ENCODE data around the gene EIF2AK2. TPM values are rescaled to one million over a fixed set of nuclear protein-coding genes. Genes with fewer than 3 reads are reported as not detected.
A peak's percentile ranks its signal among the peaks of the same experiment; 100 is the strongest.

EIF2AK2 gene
- total RNA-seq, 1 experiment from 2014 or later: 41.7 TPM

DNA sequence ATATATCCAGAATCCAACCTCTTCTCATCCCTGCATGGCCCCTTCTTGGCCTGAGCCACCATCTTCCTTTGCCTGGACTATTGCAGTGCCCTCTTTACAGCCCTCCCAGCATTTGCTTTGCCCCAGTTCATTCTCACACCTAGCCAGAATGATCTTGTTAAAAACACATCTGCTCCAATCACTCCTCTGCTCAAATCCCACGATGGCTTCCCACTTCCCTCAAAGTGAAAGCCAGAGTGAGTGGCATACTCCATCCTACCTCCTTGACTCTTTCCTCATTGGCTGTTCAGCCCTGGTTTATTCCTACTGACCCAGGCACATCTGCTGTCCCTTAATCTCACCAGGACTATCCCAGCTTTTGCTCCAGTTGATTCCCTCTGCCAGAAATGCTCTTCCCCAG is 17.0 kb upstream of the EIF2AK2 start:
- H3K9me3 ChIP-seq: no peaks in the 10 kb centered on the region
- POLR2A ChIA-PET: no interaction called here
- no peak overlapping the region for H3K27ac Mint-ChIP-seq (ENCODE audit: unreplicated experiment)
- intact Hi-C loops (cut with micrococcal nuclease; ENCODE audit: unreplicated experiment): no loop called here
- H3K9me3 Mint-ChIP-seq (ENCODE audit: unreplicated experiment): peaks cover 11% of the 10 kb centered on the region
- CTCF ChIA-PET: no interaction called here
- H3K36me3 ChIP-seq (ENCODE audit: control insufficient read depth, insufficient read depth, low read length): no peaks in the 10 kb centered on the region
- no TSS peak for BruUV-seq (replicated peaks)
- no peaks in the 10 kb centered on the region for H3K4me1 Mint-ChIP-seq (ENCODE audit: low read depth, unreplicated experiment)
- peaks cover 16% of the 10 kb centered on the region; the same call in 1 of the 2 replicates for H3K4me1 ChIP-seq
- DNase-seq: no peak
- no peak overlapping the region for H3K4me3 ChIP-seq (ENCODE audit: low read depth, low read length)
- TF ChIP-seq, protein P1, sequence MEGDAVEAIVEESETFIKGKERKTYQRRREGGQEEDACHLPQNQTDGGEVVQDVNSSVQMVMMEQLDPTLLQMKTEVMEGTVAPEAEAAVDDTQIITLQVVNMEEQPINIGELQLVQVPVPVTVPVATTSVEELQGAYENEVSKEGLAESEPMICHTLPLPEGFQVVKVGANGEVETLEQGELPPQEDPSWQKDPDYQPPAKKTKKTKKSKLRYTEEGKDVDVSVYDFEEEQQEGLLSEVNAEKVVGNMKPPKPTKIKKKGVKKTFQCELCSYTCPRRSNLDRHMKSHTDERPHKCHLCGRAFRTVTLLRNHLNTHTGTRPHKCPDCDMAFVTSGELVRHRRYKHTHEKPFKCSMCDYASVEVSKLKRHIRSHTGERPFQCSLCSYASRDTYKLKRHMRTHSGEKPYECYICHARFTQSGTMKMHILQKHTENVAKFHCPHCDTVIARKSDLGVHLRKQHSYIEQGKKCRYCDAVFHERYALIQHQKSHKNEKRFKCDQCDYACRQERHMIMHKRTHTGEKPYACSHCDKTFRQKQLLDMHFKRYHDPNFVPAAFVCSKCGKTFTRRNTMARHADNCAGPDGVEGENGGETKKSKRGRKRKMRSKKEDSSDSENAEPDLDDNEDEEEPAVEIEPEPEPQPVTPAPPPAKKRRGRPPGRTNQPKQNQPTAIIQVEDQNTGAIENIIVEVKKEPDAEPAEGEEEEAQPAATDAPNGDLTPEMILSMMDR (IDR thresholded peaks at IDR 0.05; ENCODE audit: insufficient read depth in 1 of 2, low read depth in 1 of 2, low read length in 1 of 2, severe bottlenecking in 1 of 2, unreplicated experiment in 1 of 2): no peak
- peaks cover 5% of the 10 kb centered on the region for H3K36me3 Mint-ChIP-seq (ENCODE audit: insufficient read depth, unreplicated experiment)
- no peaks in the 10 kb centered on the region for H3K27me3 ChIP-seq (replicated peaks; ENCODE audit: control insufficient read depth, insufficient read depth, low read length)
- no peaks in the 10 kb centered on the region for H3K27me3 Mint-ChIP-seq (ENCODE audit: insufficient read depth, unreplicated experiment)
- H3K4me3 Mint-ChIP-seq (ENCODE audit: unreplicated experiment): no peak overlapping the region

DNA sequence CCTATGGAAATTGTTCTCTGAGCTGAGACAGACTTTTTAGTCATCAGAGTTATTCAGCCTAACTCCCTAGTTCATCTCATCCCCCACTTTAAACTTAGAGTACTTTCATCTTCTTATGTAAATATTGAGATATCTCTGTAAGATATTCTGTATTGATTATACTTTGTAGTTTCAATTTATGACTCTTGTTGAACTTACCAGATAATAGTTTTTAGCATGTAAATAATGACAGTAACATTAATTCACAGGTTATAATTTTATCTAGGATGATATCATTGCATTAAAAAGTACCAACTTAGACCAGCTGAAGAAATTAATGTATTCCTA is 14.8 kb upstream of the EIF2AK2 start:
- no peaks in the 10 kb centered on the region for H3K36me3 ChIP-seq (ENCODE audit: control insufficient read depth, insufficient read depth, low read length)
- H3K4me3 ChIP-seq (ENCODE audit: low read depth, low read length): 0 out of 2 replicates have a peak overlapping the region, but pooled peaks have one; percentile 2
- TF ChIP-seq, protein P1 (IDR thresholded peaks at IDR 0.05; ENCODE audit: insufficient read depth in 1 of 2, low read depth in 1 of 2, low read length in 1 of 2, severe bottlenecking in 1 of 2, unreplicated experiment in 1 of 2): no peak
- H3K4me1 ChIP-seq: peaks cover 21% of the 10 kb centered on the region
- H3K27me3 ChIP-seq (replicated peaks; ENCODE audit: control insufficient read depth, insufficient read depth, low read length): no peaks in the 10 kb centered on the region
- intact Hi-C loops (cut with micrococcal nuclease; ENCODE audit: unreplicated experiment): loop anchor here (1.0 kb wide), 1 partner anchor 60 kb away; the partner anchor contains the start of genes CEBPZ and NDUFAF7
- BruUV-seq (replicated peaks): no TSS peak
- H3K4me3 Mint-ChIP-seq (ENCODE audit: unreplicated experiment): peak overlapping the region; percentile 63
- peaks cover 11% of the 10 kb centered on the region for H3K9me3 Mint-ChIP-seq (ENCODE audit: unreplicated experiment)
- no peak overlapping the region for H3K27ac Mint-ChIP-seq (ENCODE audit: unreplicated experiment)
- no peak for DNase-seq
- peaks cover 5% of the 10 kb centered on the region for H3K36me3 Mint-ChIP-seq (ENCODE audit: insufficient read depth, unreplicated experiment)
- H3K27me3 Mint-ChIP-seq (ENCODE audit: insufficient read depth, unreplicated experiment): no peaks in the 10 kb centered on the region
- no peaks in the 10 kb centered on the region for H3K9me3 ChIP-seq
- POLR2A ChIA-PET: interaction anchor here (0.6 kb wide), 1 partner anchor 22 kb away, joined by 10 read pairs; no protein-coding TSS in a partner anchor
- CTCF ChIA-PET: no interaction called here
- no peaks in the 10 kb centered on the region for H3K4me1 Mint-ChIP-seq (ENCODE audit: low read depth, unreplicated experiment)

DNA sequence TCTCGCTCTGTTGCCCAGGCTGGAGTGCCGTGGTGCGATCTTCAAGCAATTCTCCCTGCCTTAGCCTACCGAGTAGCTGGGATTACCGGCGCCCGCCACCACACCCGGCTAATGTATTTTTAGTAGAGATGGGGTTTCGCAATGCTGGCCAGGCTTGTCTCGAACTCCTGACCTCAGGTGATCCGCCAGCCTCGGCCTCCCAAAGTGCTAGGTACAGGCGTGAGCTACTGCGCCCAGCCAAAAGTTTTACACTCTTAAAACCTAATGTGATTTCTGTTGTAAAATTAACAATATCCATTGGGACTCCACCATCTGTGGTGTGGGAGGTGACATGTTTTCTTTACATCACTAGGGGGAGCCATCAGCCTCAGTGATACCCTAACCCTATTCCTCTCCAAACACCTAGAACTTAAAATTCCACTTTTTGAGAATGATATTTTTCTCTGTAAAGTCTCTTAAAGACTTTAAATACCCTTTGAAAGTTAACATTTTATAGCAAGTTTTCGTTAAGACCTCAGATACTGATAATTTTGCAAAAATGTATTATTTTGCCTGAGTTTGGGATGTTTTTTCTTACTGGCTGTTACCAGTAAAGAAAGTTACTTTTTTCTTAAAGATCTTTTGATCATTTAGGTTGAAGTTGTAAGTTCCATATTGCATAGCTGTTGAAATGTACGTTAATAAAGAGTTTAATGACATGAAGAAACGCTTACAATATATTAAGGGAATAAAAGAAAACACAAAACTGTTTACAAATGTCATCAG is 11.6 kb upstream of the EIF2AK2 start:
- DNase-seq: peak in 1 of 2 experiments; percentile 62
- Histone ChIP-seq H3K27me3 (replicated peaks; ENCODE audit: control insufficient read depth, insufficient read depth, low read length) (no peaks in the 10 kb centered on the region), H3K4me1 (peaks cover 21% of the 10 kb centered on the region), H3K9me3 (peaks cover 8% of the 10 kb centered on the region; the same call in 1 of the 2 replicates), H3K36me3 (ENCODE audit: control insufficient read depth, insufficient read depth, low read length) (no peaks in the 10 kb centered on the region), H3K4me3 (ENCODE audit: low read depth, low read length) (no peak overlapping the region)
- ChIA-PET POLR2A (no interaction called here), CTCF (no interaction called here)
- TF ChIP-seq, protein P1 (IDR thresholded peaks at IDR 0.05; ENCODE audit: insufficient read depth in 1 of 2, low read depth in 1 of 2, low read length in 1 of 2, severe bottlenecking in 1 of 2, unreplicated experiment in 1 of 2): peak; percentile 72 to 79
- intact Hi-C loops (cut with micrococcal nuclease; ENCODE audit: unreplicated experiment): loop anchor here (1.0 kb wide), 4 partner anchors 12 to 95 kb away; partner anchors contain the start of gene EIF2AK2
- peaks cover 5% of the 10 kb centered on the region for H3K36me3 Mint-ChIP-seq (ENCODE audit: insufficient read depth, unreplicated experiment)
- H3K4me3 Mint-ChIP-seq (ENCODE audit: unreplicated experiment): no peak overlapping the region
- no TSS peak for BruUV-seq (replicated peaks)
- no peaks in the 10 kb centered on the region for H3K4me1 Mint-ChIP-seq (ENCODE audit: low read depth, unreplicated experiment)
- H3K27me3 Mint-ChIP-seq (ENCODE audit: insufficient read depth, unreplicated experiment): no peaks in the 10 kb centered on the region
- no peak overlapping the region for H3K27ac Mint-ChIP-seq (ENCODE audit: unreplicated experiment)
- H3K9me3 Mint-ChIP-seq (ENCODE audit: unreplicated experiment): peaks cover 20% of the 10 kb centered on the region
